WI38 (cell line): ENCODE results near the gene GPHB5.

ENCODE experiments used
- H3K4me3 ChIP-seq: 2 replicates; pipeline ENCODE4 v1.5.1; 2011; ENCODE audit warnings: low read depth, mild to moderate bottlenecking, control low read depth, low read length
- CTCF ChIP-seq: IDR thresholded peaks from 2 replicates; pipeline ENCODE4 v1.5.1; 2012; ENCODE audit warnings: low read depth, mild to moderate bottlenecking, control low read depth, low read length

The GPHB5 gene

GRCh38 chr14:63318835-63319234 lies at the start of gene GPHB5:
GPHB5 (minus strand) TSS chr14:63318935; CDS start chr14:63317849, 1,086 bp downstream.
- H3K4me3 ChIP-seq: no peak within 1 kb of the TSS
- no peak for TF ChIP-seq CTCF

- no peak for TF ChIP-seq CTCF
- H3K4me3 ChIP-seq: no peak overlapping the region
These were observed 49.1 kb upstream of the GPHB5 start for GRCh38 chr14:63367742-63368364.

GRCh38 chr14:63362389-63362819 lies 43.7 kb upstream of the GPHB5 start:
- no peak for TF ChIP-seq CTCF

GRCh38 chr14:63361790-63362189 lies 43.1 kb upstream of the GPHB5 start:
- no peak overlapping the region for H3K4me3 ChIP-seq
- TF ChIP-seq CTCF: no peak

More at GRCh38 chr14:63362389-63362819, 43.7 kb upstream of the GPHB5 start:
- H3K4me3 ChIP-seq: no peak overlapping the region

GRCh38 chr14:63357841-63358240 lies 39.1 kb upstream of the GPHB5 start:
- no peak overlapping the region for H3K4me3 ChIP-seq
- no peak for TF ChIP-seq CTCF

- TF ChIP-seq CTCF: no peak
- H3K4me3 ChIP-seq: no peak overlapping the region
These were observed 27.1 kb upstream of the GPHB5 start for GRCh38 chr14:63345826-63346225.

- TF ChIP-seq CTCF: no peak
- no peak overlapping the region for H3K4me3 ChIP-seq
These were observed 25.6 kb upstream of the GPHB5 start for GRCh38 chr14:63344336-63344735.
